H9 (cell line): ENCODE results near the gene UBE3C. TPM values are rescaled to one million over a fixed set of nuclear protein-coding genes. Genes with fewer than 3 reads are reported as not detected.

ENCODE experiments used
- DNase-seq: peaks from one replicate; pipeline ENCODE4 v3.0.0-alpha.2; 2017
- H2AFZ ChIP-seq: one replicate; pipeline ENCODE4 v1.6.1; 2013; ENCODE audit warnings: mild to moderate bottlenecking, low read length, control low read depth, moderate library complexity
- H2AK5ac ChIP-seq: 2 replicates; pipeline ENCODE4 v1.6.1; 2013; ENCODE audit warnings: low read length, control low read depth, mixed read lengths; ENCODE audit not compliant: insufficient read length
- H2BK120ac ChIP-seq: one replicate; pipeline ENCODE4 v1.6.1; 2013; ENCODE audit warnings: low read depth, mild to moderate bottlenecking, low read length, control low read depth, inconsistent platforms; ENCODE audit not compliant: poor library complexity, severe bottlenecking
- H2BK12ac ChIP-seq: 2 replicates; pipeline ENCODE4 v1.6.1; 2013; ENCODE audit warnings: low read length, control low read depth, mixed read lengths, low read depth; ENCODE audit not compliant: insufficient read length
- H2BK15ac ChIP-seq: 2 replicates; pipeline ENCODE4 v1.6.1; 2013; ENCODE audit warnings: low read depth, low read length, control low read depth
- H2BK20ac ChIP-seq: one replicate; pipeline ENCODE4 v1.6.1; 2013; ENCODE audit warnings: low read depth, mild to moderate bottlenecking, low read length, control low read depth, inconsistent platforms; ENCODE audit not compliant: poor library complexity, severe bottlenecking
- H2BK5ac ChIP-seq: 2 replicates; pipeline ENCODE4 v1.6.1; 2013; ENCODE audit warnings: low read length, control low read depth, mixed read lengths; ENCODE audit not compliant: insufficient read length
- H3K14ac ChIP-seq: 2 replicates; pipeline ENCODE4 v1.6.1; 2013; ENCODE audit warnings: low read length, control low read depth; ENCODE audit not compliant: insufficient read depth
- H3K18ac ChIP-seq: 2 replicates; pipeline ENCODE4 v1.6.1; 2013; ENCODE audit warnings: low read depth, mild to moderate bottlenecking, mixed read lengths, low read length, control low read depth; ENCODE audit not compliant: insufficient read length
- H3K23ac ChIP-seq: 2 replicates; pipeline ENCODE4 v1.6.1; 2013; ENCODE audit warnings: low read length, control low read depth, mixed read lengths, low read depth; ENCODE audit not compliant: insufficient read length
- H3K23me2 ChIP-seq: 2 replicates; pipeline ENCODE4 v1.6.1; 2013; ENCODE audit warnings: low read depth, mild to moderate bottlenecking, mixed read lengths, low read length, control low read depth; ENCODE audit not compliant: insufficient read length, poor library complexity, severe bottlenecking
- H3K27ac ChIP-seq: 2 replicates; pipeline ENCODE4 v1.5.1; 2013; ENCODE audit warnings: low read length, control low read depth, mixed read lengths, low read depth; ENCODE audit not compliant: insufficient read length
- H3K27me3 ChIP-seq: 2 replicates; pipeline ENCODE4 v1.6.1; 2013; ENCODE audit warnings: low read length, control low read depth, inconsistent platforms; ENCODE audit not compliant: insufficient read depth
- H3K4ac ChIP-seq: 2 replicates; pipeline ENCODE4 v1.6.1; 2013; ENCODE audit warnings: low read depth, mild to moderate bottlenecking, control low read depth, inconsistent platforms, low read length, moderate library complexity
- H3K4me1 ChIP-seq: 2 replicates; pipeline ENCODE4 v1.6.1; 2013; ENCODE audit warnings: low read length, control low read depth, inconsistent platforms; ENCODE audit not compliant: insufficient read depth
- H3K4me2 ChIP-seq: 2 replicates; pipeline ENCODE4 v1.6.1; 2013; ENCODE audit warnings: low read length, control low read depth, mixed read lengths; ENCODE audit not compliant: insufficient read length, insufficient read depth
- H3K56ac ChIP-seq: 2 replicates; pipeline ENCODE4 v1.6.1; 2013; ENCODE audit warnings: low read depth, mild to moderate bottlenecking, mixed read lengths, low read length, control low read depth; ENCODE audit not compliant: insufficient read length
- H3K79me1 ChIP-seq: 2 replicates; pipeline ENCODE4 v1.6.1; 2013; ENCODE audit warnings: low read depth, mild to moderate bottlenecking, moderate library complexity, low read length, control low read depth, inconsistent platforms; ENCODE audit not compliant: insufficient read depth, poor library complexity, severe bottlenecking
- H3K79me2 ChIP-seq: 2 replicates; pipeline ENCODE4 v1.6.1; 2013; ENCODE audit warnings: low read length, control low read depth, inconsistent platforms; ENCODE audit not compliant: insufficient read depth
- H3K9ac ChIP-seq: 2 replicates; pipeline ENCODE4 v1.6.1; 2013; ENCODE audit warnings: low read length, control low read depth, mixed read lengths; ENCODE audit not compliant: insufficient read length; ENCODE audit errors: extremely low read depth
- H3K9me3 ChIP-seq: one replicate; pipeline ENCODE4 v1.6.1; 2013; ENCODE audit warnings: low read depth, low read length, inconsistent platforms; ENCODE audit not compliant: control insufficient read depth
- H3T11ph ChIP-seq: one replicate; pipeline ENCODE4 v1.6.1; 2013; ENCODE audit warnings: mild to moderate bottlenecking, low read length, control low read depth, inconsistent platforms
- H4K20me1 ChIP-seq: one replicate; pipeline ENCODE4 v1.6.1; 2013; ENCODE audit not compliant: control insufficient read depth, insufficient read length, insufficient read depth
- H4K5ac ChIP-seq: 2 replicates; pipeline ENCODE4 v1.6.1; 2013; ENCODE audit warnings: low read depth, mild to moderate bottlenecking, mixed read lengths, low read length, control low read depth; ENCODE audit not compliant: insufficient read length
- H4K8ac ChIP-seq: replicated peaks from 2 replicates; pipeline ENCODE4 v1.6.1; 2013; ENCODE audit warnings: low read length, control low read depth, mixed read lengths, low read depth; ENCODE audit not compliant: insufficient read length
- H4K91ac ChIP-seq: 2 replicates; pipeline ENCODE4 v1.6.1; 2013; ENCODE audit warnings: low read depth, mild to moderate bottlenecking, moderate library complexity, mixed read lengths, low read length, control low read depth; ENCODE audit not compliant: insufficient read length
- H3K27ac Mint-ChIP-seq, 3 experiments: 2 replicates in 2 of 3; 3 replicates in 1 of 3; pipeline ENCODE4 v1.8.0; 2020 to 2021; ENCODE audit warnings: mixed read lengths in 3 of 3, mild to moderate bottlenecking in 1 of 3, moderate library complexity in 1 of 3
- H3K27me3 Mint-ChIP-seq: 2 replicates; pipeline ENCODE4 v1.8.0; 2021; ENCODE audit warnings: low read depth, mild to moderate bottlenecking, moderate library complexity, mixed read lengths
- H3K36me3 Mint-ChIP-seq, 3 experiments: 2 replicates in 2 of 3; 3 replicates in 1 of 3; pipeline ENCODE4 v1.8.0; 2020 to 2021; ENCODE audit warnings: low read depth in 3 of 3, mixed read lengths in 3 of 3; ENCODE audit not compliant: insufficient read depth in 1 of 3
- H3K4me1 Mint-ChIP-seq, 2 experiments: 2 replicates each; pipeline ENCODE4 v1.8.0; 2020; ENCODE audit warnings: mixed read lengths in 2 of 2
- H3K4me3 Mint-ChIP-seq, 2 experiments: 2 replicates in 1 of 2; 3 replicates in 1 of 2; pipeline ENCODE4 v1.8.0; 2020 to 2021; ENCODE audit warnings: mild to moderate bottlenecking in 2 of 2, mixed read lengths in 2 of 2, moderate library complexity in 1 of 2
- H3K9me3 Mint-ChIP-seq, 2 experiments: 2 replicates in 1 of 2; 3 replicates in 1 of 2; pipeline ENCODE4 v1.8.0; 2020; ENCODE audit warnings: mild to moderate bottlenecking in 2 of 2, mixed read lengths in 2 of 2, moderate library complexity in 1 of 2
- WGBS: extraction: QIAGEN DNeasy Blood & Tissue Kit; methylation state at CpG from one replicate; pipeline ENCODE4 v1.1.7; 2013; ENCODE audit warnings: missing lambda C conversion rate, low lambda C conversion rate, mixed read lengths; ENCODE audit not compliant: insufficient read length; ENCODE audit errors: extremely low coverage; 5-methylcytosine and 5-hydroxymethylcytosine counted together
- total RNA-seq: library from RNA; stranded (reverse); gene quantifications from 2 replicates; pipeline ENCODE4 v1.2.1, GENCODE V29; 2021
- TF ChIP-seq, protein P1 (sequence below): fragments of 200-600 bp; sonication (generic); conservative IDR thresholded peaks from 3 replicates; pipeline ENCODE4 v1.8.0; 2021; ENCODE audit warnings: antibody characterized with exemption, mild to moderate bottlenecking

The UBE3C gene
- total RNA-seq, 1 experiment from 2014 or later = 63.3 TPM

DNA sequence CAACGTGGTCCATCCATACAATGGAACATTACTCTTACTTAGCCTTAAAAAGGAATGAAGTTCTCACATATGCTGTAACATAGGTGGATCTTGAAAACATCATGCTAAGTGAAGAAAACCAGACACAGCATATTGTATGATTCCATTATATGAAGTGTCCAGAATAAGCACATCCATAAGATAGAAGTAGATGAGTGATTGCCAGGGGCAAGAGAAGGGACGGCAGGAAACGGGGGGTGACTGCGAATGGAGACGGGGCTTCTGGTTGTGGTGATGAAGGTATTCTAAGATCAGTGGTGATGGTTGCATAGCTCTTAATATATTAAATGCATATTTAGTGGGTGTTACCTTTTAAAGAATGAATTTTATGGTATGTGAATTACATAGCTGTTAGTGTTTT is 29.8 kb downstream of the UBE3C start:
- H3K9ac ChIP-seq = no peak overlapping the region
- peaks cover 47 to 72% (median 65%) of the 10 kb centered on the region in 3 experiments for H3K36me3 Mint-ChIP-seq
- TF ChIP-seq, protein P1, sequence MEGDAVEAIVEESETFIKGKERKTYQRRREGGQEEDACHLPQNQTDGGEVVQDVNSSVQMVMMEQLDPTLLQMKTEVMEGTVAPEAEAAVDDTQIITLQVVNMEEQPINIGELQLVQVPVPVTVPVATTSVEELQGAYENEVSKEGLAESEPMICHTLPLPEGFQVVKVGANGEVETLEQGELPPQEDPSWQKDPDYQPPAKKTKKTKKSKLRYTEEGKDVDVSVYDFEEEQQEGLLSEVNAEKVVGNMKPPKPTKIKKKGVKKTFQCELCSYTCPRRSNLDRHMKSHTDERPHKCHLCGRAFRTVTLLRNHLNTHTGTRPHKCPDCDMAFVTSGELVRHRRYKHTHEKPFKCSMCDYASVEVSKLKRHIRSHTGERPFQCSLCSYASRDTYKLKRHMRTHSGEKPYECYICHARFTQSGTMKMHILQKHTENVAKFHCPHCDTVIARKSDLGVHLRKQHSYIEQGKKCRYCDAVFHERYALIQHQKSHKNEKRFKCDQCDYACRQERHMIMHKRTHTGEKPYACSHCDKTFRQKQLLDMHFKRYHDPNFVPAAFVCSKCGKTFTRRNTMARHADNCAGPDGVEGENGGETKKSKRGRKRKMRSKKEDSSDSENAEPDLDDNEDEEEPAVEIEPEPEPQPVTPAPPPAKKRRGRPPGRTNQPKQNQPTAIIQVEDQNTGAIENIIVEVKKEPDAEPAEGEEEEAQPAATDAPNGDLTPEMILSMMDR = no peak
- no peaks in the 10 kb centered on the region for H3K27me3 Mint-ChIP-seq
- no peaks in the 10 kb centered on the region for H3K9me3 Mint-ChIP-seq
- no peak overlapping the region for H3K14ac ChIP-seq
- H3K27ac Mint-ChIP-seq = no peak overlapping the region
- H2AK5ac ChIP-seq = no peak overlapping the region
- no peaks in the 10 kb centered on the region for H3K9me3 ChIP-seq
- no peak overlapping the region for H4K8ac ChIP-seq
- H3K4ac ChIP-seq = no peak overlapping the region
- H3K4me3 Mint-ChIP-seq = no peak overlapping the region
- no peak overlapping the region for H3K56ac ChIP-seq
- WGBS = no CpG with 5 or more reads among the region's 5 CpGs
- no peak overlapping the region for H2BK12ac ChIP-seq
- H3K4me1 Mint-ChIP-seq = no peaks in the 10 kb centered on the region
- no peak overlapping the region for H2AFZ ChIP-seq
- peaks cover 3% of the 10 kb centered on the region; the same call in 1 of the 2 replicates for H3K79me2 ChIP-seq
- H3K18ac ChIP-seq = no peak overlapping the region
- H3K23ac ChIP-seq = no peak overlapping the region
- no peak overlapping the region for H4K91ac ChIP-seq
- no peak overlapping the region for H4K5ac ChIP-seq
- H3K4me1 ChIP-seq = no peaks in the 10 kb centered on the region
- H3K27ac ChIP-seq = no peak overlapping the region
- H2BK20ac ChIP-seq = no peak overlapping the region
- peaks cover 7% of the 10 kb centered on the region for H3K79me1 ChIP-seq
- no peaks in the 10 kb centered on the region for H4K20me1 ChIP-seq
- no peak overlapping the region for H3K4me2 ChIP-seq
- no peak overlapping the region for H2BK15ac ChIP-seq
- H2BK5ac ChIP-seq = no peak overlapping the region
- DNase-seq = no peak
- no peaks in the 10 kb centered on the region for H3K27me3 ChIP-seq
- H2BK120ac ChIP-seq = no peak overlapping the region
- H3T11ph ChIP-seq = no peak overlapping the region
- no peaks in the 10 kb centered on the region for H3K23me2 ChIP-seq
